Left colon (tissue), 2 donors: ENCODE results near the gene VPREB3. TPM values are rescaled to one million over a fixed set of nuclear protein-coding genes. Genes with fewer than 3 reads are reported as not detected.

Source experiments
- ATAC-seq: fragments of 200-7000 bp; cut with Tn5 transposase; one replicate; pipeline ENCODE4 v1.9.1; 2020; ENCODE audit warnings: mild to moderate bottlenecking, moderate library complexity
- DNase-seq, 2 donors: peaks; one replicate each; pipeline ENCODE4 v3.0.0-alpha.2; 2020
- intact Hi-C, 2 donors: fragments of 100-400 bp; cut with DNase I in 1 of 2; cut with micrococcal nuclease in 1 of 2; formaldehyde crosslinking; loops; one replicate each; pipeline versions ENCODE4 v1.11.2 to v1.14.0; 2022; cut with DNase I, micrococcal nuclease
- total RNA-seq, 2 donors: library from RNA; stranded (reverse); fragmentation: NEBNext Ultra II Directional; extraction: Animal tissue kit (Norgen Biotek cat#: 25700); gene quantifications; one replicate each; pipeline ENCODE4 v1.2.1, GENCODE V29; 2021
- donor health status: DM: no; HTN: no; CAD: no.
- donor health status: DM: yes; HTN: yes; CAD: no.

Gene VPREB3
- total RNA-seq, 2 donors from 2014 or later: 0.61 to 1.1 TPM

GRCh38 chr22:23713696-23714595, 40.3 kb downstream of the VPREB3 start:
- no peak for ATAC-seq
- no peak for DNase-seq
- intact Hi-C loops: no loop called here

- ATAC-seq (no peak), DNase-seq (no peak)
- intact Hi-C loops: no loop called here
Measured at GRCh38 chr22:23712256-23712655, 42.0 kb downstream of the VPREB3 start.

GRCh38 chr22:23709107-23709506, 45.1 kb downstream of the VPREB3 start:
- intact Hi-C loops: no loop called here
- ATAC-seq (no peak), DNase-seq (no peak)

GRCh38 chr22:23708270-23708669, 46.0 kb downstream of the VPREB3 start:
- intact Hi-C loops: no loop called here
- ATAC-seq (no peak), DNase-seq (no peak)

DNA sequence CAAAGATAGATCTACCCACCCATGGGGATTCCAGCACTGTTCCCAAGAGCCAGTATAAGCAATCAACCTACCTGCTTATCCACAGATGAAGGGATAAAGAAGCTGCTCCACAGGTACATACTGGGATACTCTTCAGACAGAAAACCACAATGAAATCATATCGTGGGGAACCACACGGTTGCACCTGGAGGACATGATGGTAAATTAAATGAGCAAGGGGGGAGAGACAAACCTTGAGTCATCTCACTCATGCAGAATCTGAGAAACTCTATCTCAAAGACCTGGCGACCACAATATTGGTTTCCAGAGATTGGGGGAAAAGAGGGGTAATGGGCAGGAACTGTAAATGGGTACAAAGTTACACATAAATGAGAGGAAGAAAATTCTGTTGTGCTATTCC, 48.9 kb downstream of the VPREB3 start:
- ATAC-seq (no peak), DNase-seq (no peak)
- intact Hi-C loops: no loop called here

DNA sequence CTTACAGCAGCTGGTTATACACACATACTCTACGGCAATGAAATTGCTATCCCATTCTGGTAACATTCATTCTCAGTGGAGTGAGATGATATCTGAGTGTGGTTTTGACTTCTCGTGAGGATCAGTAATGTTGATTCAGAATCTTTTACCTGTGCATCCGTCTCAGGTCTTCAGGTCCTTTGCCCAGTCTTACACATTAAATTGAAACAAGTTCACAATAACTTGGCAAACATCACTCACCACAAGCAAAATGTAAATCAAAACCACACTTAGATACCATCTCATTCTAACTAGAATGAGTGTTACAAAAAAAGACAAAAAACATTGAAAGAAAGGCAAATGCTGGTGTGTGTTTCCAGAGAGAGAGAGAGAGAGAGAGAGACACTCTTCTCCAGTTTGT, 49.4 kb downstream of the VPREB3 start:
- intact Hi-C loops: no loop called here
- ATAC-seq (no peak), DNase-seq (no peak)

GRCh38 chr22:23704062-23704461, 50.2 kb downstream of the VPREB3 start:
- ATAC-seq (no peak), DNase-seq (no peak)
- intact Hi-C loops: no loop called here

Other genes with a start within 250 kb of the VPREB3 start
- gene IGLL1, start 174.1 kb downstream of the VPREB3 start, total RNA-seq: not detected
- gene DRICH1, start 122.1 kb downstream of the VPREB3 start, total RNA-seq: under 1 TPM; 0.64 to 0.67 TPM
- gene RGL4, start 63.4 kb downstream of the VPREB3 start, total RNA-seq: not detected
- 1 to 10 TPM; 3.7 to 3.8 TPM for gene ZNF70, start 3.3 kb downstream of the VPREB3 start, total RNA-seq
- gene C22orf15, start 8.6 kb upstream of the VPREB3 start, total RNA-seq: not detected
- gene CHCHD10, start 13.5 kb upstream of the VPREB3 start, total RNA-seq: 100 to 1,000 TPM; 413 to 538 TPM
- gene MMP11, start 18.4 kb upstream of the VPREB3 start, total RNA-seq: 1 to 10 TPM; 1.6 to 4.6 TPM
- gene SMARCB1, start 32.5 kb upstream of the VPREB3 start, total RNA-seq: 10 to 100 TPM; 65.9 to 79.3 TPM
- gene DERL3, start 84.6 kb upstream of the VPREB3 start, total RNA-seq: 10 to 100 TPM in 1 of 2 donors, 1 to 10 TPM in 1; 7.7 to 26.6 TPM
- 10 to 100 TPM in 1 of 2 donors, 1 to 10 TPM in 1; 9.8 to 13.7 TPM for gene SLC2A11, start 103.5 kb upstream of the VPREB3 start, total RNA-seq
- 100 to 1,000 TPM; 215 to 286 TPM for gene MIF, start 140.0 kb upstream of the VPREB3 start, total RNA-seq
- under 1 TPM in 1 of 2 donors, not detected in 1; 0.73 TPM for gene GSTT2B, start 206.8 kb upstream of the VPREB3 start, total RNA-seq
- gene DDTL, start 212.5 kb upstream of the VPREB3 start, total RNA-seq: 1 to 10 TPM in 1 of 2 donors, not detected in 1; 4.5 TPM
- gene DDT, start 220.0 kb upstream of the VPREB3 start, total RNA-seq: 100 to 1,000 TPM; 189 to 247 TPM
- under 1 TPM in 1 of 2 donors, not detected in 1; 0.89 TPM for gene GSTT2, start 225.7 kb upstream of the VPREB3 start, total RNA-seq